Germinal center (tissue), 1 donor: ENCODE measurements around the gene FBXL5.

Experiments used
- DNase-seq: peaks from one replicate; pipeline ENCODE4 v3.0.0; 2012; ENCODE audit warnings: mixed read lengths, low spot score

The FBXL5 gene

GRCh38 chr4:15558561-15558960 lies 96.6 kb downstream of the FBXL5 start:
- no peak for DNase-seq

GRCh38 chr4:15557786-15558550 lies 97.2 kb downstream of the FBXL5 start:
- DNase-seq, result no peak

GRCh38 chr4:15556511-15557092 lies 98.6 kb downstream of the FBXL5 start:
- DNase-seq, result no peak
